GM18868 (cell line): ENCODE measurements around the gene LRRC51.
"Not testable (repeated sequence)": the region's sequence is repeated elsewhere in the genome, so short reads cannot be mapped to it uniquely, and the experiment has no call there.

Experiments
- ATAC-seq: cut with Tn5 transposase; IDR thresholded peaks from one replicate; pipeline ENCODE4 v1.9.1; 2021; ENCODE audit warnings: mild to moderate bottlenecking, moderate library complexity; ENCODE audit not compliant: unreplicated experiment

The LRRC51 gene

GRCh38 chr11:72138821-72139390, 58.3 kb downstream of the LRRC51 start:
- ATAC-seq, result no peak

DNA sequence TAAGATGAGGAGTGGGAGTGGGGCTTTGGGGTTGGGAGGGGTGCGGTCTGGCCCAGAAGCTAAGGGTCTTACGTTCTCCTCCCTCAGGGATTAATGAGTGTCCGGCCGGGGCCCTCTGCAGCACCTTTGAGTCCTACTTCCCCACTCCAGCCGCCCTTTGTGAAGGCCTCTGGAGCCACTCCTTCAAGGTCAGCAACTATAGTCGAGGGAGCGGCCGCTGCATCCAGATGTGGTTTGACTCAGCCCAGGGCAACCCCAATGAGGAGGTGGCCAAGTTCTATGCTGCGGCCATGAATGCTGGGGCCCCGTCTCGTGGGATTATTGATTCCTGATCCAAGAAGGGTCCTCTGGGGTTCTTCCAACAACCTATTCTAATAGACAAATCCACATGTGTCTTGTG, 58.9 kb downstream of the LRRC51 start:
- no peak for ATAC-seq

GRCh38 chr11:72140661-72141060, 60.0 kb downstream of the LRRC51 start:
- no peak for ATAC-seq

- ATAC-seq, result no peak
Measured at GRCh38 chr11:72141066-72141465, 60.4 kb downstream of the LRRC51 start.

DNA sequence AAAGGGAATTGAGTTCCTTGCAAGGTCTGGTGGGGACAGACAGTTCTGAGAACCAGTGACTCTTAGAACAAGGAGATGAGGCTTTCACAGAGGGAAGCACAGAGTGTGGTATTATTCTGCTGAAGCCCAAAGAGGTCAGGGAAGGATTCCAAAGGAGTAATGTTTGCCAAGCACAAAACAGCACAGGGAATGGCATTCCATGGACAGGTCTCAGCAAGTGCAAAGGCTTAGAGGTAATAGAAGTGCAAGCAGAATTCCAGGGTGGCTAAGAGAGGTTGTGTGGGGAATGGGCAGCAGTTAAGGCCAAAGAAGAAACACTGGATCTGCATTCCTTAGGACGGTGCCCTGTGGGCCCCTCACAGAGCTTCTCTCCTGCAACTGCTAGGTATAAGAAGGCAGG, 61.4 kb downstream of the LRRC51 start:
- not testable (repeated sequence) for ATAC-seq

GRCh38 chr11:72142543-72142942, 61.9 kb downstream of the LRRC51 start:
- not testable (repeated sequence) for ATAC-seq

GRCh38 chr11:72144807-72145565, 64.3 kb downstream of the LRRC51 start:
- ATAC-seq, result no peak
